Measurements from ENCODE around the gene BMP8B.

Gene BMP8B

DNA sequence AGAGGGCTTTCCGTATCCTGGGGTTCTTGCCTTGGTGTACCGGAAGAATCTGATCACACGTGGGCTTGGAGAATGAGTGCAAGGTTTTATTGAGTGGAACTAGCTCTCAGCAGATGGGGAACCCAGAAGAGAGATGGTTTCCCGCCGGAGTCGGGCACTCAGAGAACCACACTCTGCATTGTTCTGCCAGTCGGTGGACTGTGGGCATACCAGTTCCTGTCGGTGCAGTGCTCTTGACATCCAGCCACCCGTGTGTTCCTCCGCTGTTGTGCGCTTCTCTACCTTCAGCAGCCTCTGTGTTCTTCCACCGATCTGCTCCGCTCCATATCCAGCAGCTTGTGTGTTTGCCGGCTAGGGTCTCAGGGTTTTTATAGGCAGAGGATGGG, 60.7 kb downstream of the BMP8B start:
- DNase-seq, result no peak

- no peak for DNase-seq
Observed at GRCh38 chr1:39727221-39727931, 61.3 kb downstream of the BMP8B start.

DNA sequence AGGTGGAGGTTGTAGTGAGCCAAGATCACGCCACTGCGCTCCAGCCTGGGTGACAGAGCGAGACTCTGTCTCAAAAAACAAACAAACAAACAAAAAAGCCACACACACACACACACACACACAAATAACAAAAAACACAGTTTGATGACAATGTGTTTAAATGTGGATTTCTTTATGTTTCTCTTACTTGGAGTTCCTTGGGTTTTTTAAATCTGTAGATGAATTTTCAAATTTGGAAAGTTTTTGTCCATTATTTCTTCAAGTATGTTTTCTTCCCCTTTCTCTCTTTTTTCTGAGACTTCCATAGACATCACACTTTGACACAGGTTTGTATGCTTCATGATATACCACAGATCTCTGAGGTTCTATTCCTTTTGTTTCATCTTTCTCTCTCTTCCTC, 62.1 kb downstream of the BMP8B start:
- DNase-seq, result no peak

- DNase-seq, result no peak
Observed at GRCh38 chr1:39722495-39722894, 66.2 kb downstream of the BMP8B start.

- DNase-seq, result no peak
Observed at GRCh38 chr1:39721664-39722063, 67.0 kb downstream of the BMP8B start.

DNA sequence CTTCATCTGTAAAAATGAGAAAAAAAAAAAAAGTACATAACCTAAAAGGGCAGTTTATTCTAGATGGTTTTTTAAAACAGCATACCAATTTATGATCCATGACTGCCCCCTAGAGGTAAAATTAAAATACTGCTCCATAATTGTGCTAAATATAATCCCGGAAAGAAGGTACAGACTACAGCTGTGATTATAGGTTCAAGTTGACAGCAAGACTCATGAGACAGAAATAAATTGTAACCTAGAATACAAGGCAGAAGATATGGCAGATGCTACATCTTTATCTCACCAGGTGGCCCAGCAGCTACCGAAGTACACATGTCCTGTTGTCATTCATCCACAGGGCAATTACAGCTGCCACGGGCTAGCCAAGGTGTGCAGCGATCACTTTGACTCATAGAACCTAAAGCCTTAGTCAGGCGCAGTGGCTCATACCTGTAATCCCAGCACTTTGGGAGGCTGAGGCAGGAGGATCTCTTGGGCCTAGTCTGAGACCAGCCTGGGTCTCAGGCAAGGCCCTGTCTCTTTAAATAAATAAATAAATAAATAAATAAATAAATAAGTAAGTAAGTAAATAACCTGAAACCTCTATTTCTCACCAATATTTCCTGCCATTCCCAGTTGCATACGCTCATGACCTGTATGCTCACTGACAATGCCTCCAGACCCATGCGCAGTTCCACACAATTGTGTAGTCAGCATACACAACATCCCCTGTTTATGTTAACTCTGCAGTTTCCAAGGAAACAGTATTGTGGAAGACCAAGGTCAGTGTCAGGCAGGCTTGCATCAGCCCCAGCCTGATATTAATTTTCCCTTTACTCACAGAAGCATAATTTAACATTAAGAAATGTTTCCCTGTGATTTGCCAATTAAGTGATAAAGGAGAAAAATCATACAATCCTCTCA, 68.3 kb downstream of the BMP8B start:
- peak in 1 of 51 donors; percentile 53 for DNase-seq

DNA sequence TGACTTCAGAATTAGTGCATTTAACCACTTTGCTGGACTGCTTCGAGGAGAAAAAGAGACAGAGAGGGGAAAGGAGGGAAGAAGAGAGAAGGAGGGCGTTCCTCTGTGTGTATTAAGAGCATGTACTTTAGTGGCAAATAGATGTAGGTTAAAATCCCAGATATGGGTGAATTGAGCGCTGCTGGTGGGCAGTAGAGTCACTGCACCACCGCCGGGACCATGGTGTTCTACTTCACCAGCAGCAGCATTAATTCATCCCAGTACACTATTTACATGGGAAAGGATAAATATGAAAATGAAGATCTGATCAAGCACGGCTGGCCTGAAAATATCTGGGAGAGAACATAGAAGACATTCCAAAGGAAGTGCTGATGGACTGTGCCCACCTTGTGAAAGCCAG, 70.9 kb downstream of the BMP8B start:
- no peak for DNase-seq

DNA sequence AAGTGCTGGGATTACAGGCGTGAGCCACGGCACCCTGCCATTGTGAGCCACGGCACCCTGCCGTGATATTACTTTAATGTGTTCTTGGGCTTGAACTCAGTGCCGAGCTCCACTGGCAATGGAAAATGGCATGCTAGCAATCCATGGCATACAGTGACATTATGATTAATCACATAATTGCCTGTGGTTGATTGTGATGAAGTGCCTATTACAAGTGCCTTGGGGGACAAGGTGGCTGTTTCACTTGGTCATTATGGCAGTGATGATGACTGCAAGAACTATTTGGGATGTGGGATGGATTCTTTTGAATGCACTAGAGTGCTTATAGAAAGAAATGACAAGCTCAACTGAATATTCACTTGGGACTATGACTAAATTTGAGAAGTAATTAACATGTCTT, 75.1 kb downstream of the BMP8B start:
- no peak for DNase-seq

- no peak for DNase-seq
Observed at GRCh38 chr1:39711966-39712340, 76.7 kb downstream of the BMP8B start.

DNA sequence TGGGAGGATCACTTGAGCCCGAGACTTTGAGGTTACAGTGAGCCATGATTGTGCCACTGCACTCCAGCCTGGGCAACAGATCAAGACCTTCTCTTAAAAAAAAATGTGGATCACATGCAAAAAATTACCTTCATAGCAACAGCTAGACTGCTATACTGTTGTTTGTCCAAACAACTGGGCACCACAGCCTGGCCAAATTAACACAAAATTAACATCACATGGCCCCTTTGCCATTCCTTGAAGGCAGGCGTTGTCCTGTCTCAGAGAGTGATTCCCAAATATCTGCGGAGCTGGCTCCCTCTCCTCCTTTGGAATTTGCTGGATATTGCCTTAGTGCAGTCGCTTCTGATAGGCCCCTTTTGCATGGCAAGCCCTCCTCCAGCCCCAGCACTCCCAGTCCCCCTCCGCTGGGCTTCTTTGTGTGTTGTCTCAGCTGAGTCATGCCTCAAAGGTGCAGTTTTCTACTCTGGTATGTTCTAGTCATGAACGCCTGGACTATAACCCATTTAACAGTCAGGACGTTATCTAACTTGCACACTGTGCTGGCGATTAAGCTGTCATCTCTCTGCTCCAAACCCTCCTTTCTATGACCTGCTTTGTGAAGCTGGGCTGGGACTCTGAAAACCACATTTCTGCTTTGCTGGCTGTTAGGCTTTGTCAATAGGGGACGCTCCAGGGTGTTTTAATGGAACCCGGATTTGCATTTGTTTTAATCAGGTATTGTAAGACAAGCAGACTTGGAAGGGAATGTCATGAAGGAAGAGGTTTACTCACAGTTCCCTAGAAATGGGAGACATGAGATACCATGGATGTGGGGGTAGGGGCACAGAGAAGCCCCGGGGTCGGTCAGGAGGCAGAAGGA, 77.3 kb downstream of the BMP8B start:
- no peak for DNase-seq

- DNase-seq, result no peak
Observed at GRCh38 chr1:39707506-39707905, 81.2 kb downstream of the BMP8B start.

All from hypothalamus (tissue), 51 donors.